Skeletal muscle tissue (tissue), 4 donors: ENCODE results near the gene DYNLT2B. TPM values are rescaled to one million over a fixed set of nuclear protein-coding genes. Genes with fewer than 3 reads are reported as not detected.
"Not testable (repeated sequence)": the region's sequence is repeated elsewhere in the genome, so short reads cannot be mapped to it uniquely, and the experiment has no call there.

Experiments
- H3K27ac ChIP-seq: one replicate; pipeline ENCODE4 v1.7.0; 2013; ENCODE audit warnings: mild to moderate bottlenecking, low read depth, low read length, inconsistent platforms
- H3K27me3 ChIP-seq, 3 donors: one replicate each; pipeline ENCODE4 v1.7.0; 2013; ENCODE audit warnings: low read length in 3 of 3; ENCODE audit not compliant: control insufficient read depth in 3 of 3, insufficient read depth in 3 of 3
- H3K36me3 ChIP-seq, 3 donors: one replicate each; pipeline ENCODE4 v1.7.0; 2013; ENCODE audit warnings: low read length in 3 of 3; ENCODE audit not compliant: control insufficient read depth in 3 of 3, insufficient read depth in 3 of 3
- H3K4me1 ChIP-seq, 3 donors: one replicate each; pipeline ENCODE4 v1.7.0; 2013; ENCODE audit warnings: low read length in 3 of 3, mild to moderate bottlenecking in 3 of 3; ENCODE audit not compliant: control insufficient read depth in 3 of 3, insufficient read depth in 3 of 3
- H3K4me3 ChIP-seq, 3 donors: one replicate each; pipeline ENCODE4 v1.7.0; 2013; ENCODE audit warnings: low read length in 3 of 3
- H3K9ac ChIP-seq, 3 donors: one replicate each; pipeline ENCODE4 v1.7.0; 2013; ENCODE audit warnings: low read length in 3 of 3, mild to moderate bottlenecking in 3 of 3, moderate library complexity in 2 of 3, low read depth in 1 of 3
- H3K9me3 ChIP-seq, 3 donors: one replicate each; pipeline ENCODE4 v1.7.0; 2013; ENCODE audit warnings: low read length in 3 of 3; ENCODE audit not compliant: control insufficient read depth in 3 of 3
- total RNA-seq: library from RNA; depleted of rRNA; stranded (reverse); fragments of >200 nt; gene quantifications from one replicate; pipeline ENCODE4 v1.2.3, GENCODE V29; 2014
- donor health status: Osteomylitis.

The DYNLT2B gene
- total RNA-seq, 1 donor from 2014 or later, result 4.2 TPM

DNA sequence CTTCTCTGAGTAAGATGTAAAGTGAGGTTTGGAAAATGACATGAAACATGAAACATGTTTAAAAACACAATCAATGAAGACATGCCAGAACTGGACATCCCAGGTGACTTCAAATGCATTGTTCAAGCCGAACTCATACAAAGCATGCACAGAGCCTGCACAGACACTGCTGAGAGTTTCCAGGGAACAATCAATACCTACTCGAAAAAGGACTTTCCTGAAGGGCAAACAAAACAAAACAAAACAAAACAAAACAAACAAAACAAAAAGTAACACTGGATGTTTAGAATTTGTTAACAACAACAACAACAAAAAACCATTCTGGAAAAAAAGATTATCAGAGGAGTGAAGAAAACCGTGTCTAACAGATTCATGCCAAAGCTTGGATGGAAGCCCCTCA lies 30.7 kb upstream of the DYNLT2B start:
- Histone ChIP-seq H3K27ac (no peak overlapping the region), H3K4me1 (no peaks in the 10 kb centered on the region), H3K9ac (no peak overlapping the region), H3K4me3 (no peak overlapping the region), H3K9me3 (no peaks in the 10 kb centered on the region), H3K36me3 (peaks cover 0 to 8% (median 0%) of the 10 kb centered on the region in 3 donors), H3K27me3 (no peaks in the 10 kb centered on the region)

DNA sequence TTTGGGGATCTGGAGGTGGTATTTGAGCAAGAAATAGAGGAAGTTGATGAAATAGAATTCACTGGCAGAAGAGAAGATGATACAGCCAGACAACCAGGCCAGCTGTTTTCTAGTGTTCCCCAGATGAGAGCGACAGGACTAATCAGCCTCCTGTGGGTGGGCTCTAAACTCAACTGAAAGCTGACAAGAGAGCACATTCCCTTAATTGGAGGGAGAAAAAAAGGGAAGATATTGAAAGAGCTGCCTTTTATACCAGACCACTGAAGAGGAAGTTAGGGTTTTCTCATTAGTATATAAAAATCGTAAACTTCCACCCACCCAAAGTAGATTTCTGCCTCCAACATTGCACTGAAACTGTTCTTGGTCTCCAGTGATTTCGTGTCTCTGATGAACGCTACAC lies 26.6 kb upstream of the DYNLT2B start:
- no peaks in the 10 kb centered on the region for H3K4me1 ChIP-seq
- peaks cover 0 to 4% (median 0%) of the 10 kb centered on the region in 3 donors for H3K36me3 ChIP-seq
- H3K27me3 ChIP-seq, result no peaks in the 10 kb centered on the region
- no peak overlapping the region for H3K27ac ChIP-seq
- no peaks in the 10 kb centered on the region for H3K9me3 ChIP-seq
- H3K9ac ChIP-seq, result no peak overlapping the region
- no peak overlapping the region for H3K4me3 ChIP-seq

DNA sequence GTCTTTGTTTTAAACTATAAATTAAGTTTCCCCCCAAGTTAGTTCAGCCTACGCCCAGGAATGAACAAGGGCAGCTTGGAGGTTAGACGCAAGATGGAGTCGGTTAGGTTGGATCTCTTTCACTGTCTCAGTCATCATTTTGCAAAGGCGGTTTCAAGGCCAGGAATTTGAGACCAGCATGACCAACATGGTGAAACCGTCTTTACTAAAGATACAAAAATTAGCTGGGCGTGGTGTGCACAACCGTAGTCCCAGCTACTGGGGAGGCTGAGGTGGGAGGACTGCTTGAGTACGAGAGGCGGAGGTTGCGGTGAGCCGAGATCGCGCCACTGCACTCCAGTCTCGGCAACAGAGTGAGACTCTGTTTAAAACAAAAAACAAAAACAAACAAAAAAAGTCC lies 25.9 kb upstream of the DYNLT2B start:
- not testable (repeated sequence) for H3K4me3 ChIP-seq, H3K9ac ChIP-seq, H3K36me3 ChIP-seq, H3K9me3 ChIP-seq, H3K27me3 ChIP-seq, H3K4me1 ChIP-seq, H3K27ac ChIP-seq

DNA sequence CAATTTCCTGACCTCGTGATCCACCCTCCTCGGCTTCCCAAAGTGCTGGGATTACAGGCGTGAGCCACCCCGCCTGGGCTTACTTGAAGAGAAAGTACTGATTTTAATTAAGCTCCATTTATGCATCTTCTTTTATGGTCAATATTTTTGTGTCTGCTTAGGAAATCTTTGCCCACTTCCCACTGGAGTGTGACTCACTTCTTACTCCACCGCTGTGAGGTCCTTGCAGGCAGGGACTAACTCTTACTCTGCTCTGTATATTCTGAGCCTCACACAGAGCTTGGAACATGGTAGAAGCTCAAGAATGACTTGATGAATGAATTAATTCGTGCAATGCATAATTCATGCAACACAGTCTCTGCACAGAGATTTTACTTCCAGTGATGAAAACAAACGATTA lies 23.1 kb upstream of the DYNLT2B start:
- Histone ChIP-seq H3K4me3 (no peak overlapping the region), H3K27ac (no peak overlapping the region), H3K36me3 (no peaks in the 10 kb centered on the region), H3K4me1 (peaks cover 0 to 9% (median 0%) of the 10 kb centered on the region in 3 donors), H3K27me3 (peaks cover 0 to 5% (median 3%) of the 10 kb centered on the region in 3 donors), H3K9ac (no peak overlapping the region), H3K9me3 (no peaks in the 10 kb centered on the region)

GRCh38 chr3:196340466-196340865 lies 22.4 kb upstream of the DYNLT2B start:
- H3K9me3 ChIP-seq, result no peaks in the 10 kb centered on the region
- H3K9ac ChIP-seq, result no peak overlapping the region
- H3K27ac ChIP-seq, result no peak overlapping the region
- H3K36me3 ChIP-seq, result no peaks in the 10 kb centered on the region
- peaks cover 0 to 8% (median 3%) of the 10 kb centered on the region in 3 donors for H3K27me3 ChIP-seq
- peaks cover 0 to 9% (median 0%) of the 10 kb centered on the region in 3 donors for H3K4me1 ChIP-seq
- no peak overlapping the region for H3K4me3 ChIP-seq

GRCh38 chr3:196339493-196340254 lies 21.6 kb upstream of the DYNLT2B start:
- Histone ChIP-seq H3K4me1 (peaks cover 0 to 9% (median 0%) of the 10 kb centered on the region in 3 donors), H3K27me3 (peaks cover 0 to 10% (median 3%) of the 10 kb centered on the region in 3 donors), H3K9ac (no peak overlapping the region), H3K27ac (no peak overlapping the region), H3K4me3 (no peak overlapping the region), H3K36me3 (no peaks in the 10 kb centered on the region), H3K9me3 (no peaks in the 10 kb centered on the region)

DNA sequence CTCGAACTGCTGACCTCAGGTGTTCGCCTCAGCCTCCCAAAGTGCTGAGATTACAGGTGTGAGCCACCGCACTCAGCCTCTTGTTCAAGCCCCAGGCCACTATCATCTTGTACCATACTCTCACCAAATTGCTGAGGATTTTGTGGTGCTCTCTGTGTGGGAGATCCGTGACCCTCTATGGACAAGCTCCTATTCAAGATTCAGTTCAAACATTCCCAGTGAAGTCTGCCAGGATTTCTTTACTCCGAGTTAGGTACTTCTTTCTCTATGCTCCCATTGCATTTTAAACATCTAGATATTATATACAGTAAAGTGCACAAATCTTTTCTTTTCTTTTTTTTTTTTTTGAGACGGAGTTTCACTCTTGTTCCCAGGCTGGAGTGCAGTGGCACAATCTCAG lies 21.0 kb upstream of the DYNLT2B start:
- H3K9ac ChIP-seq, result no peak overlapping the region
- peaks cover 0 to 10% (median 3%) of the 10 kb centered on the region in 3 donors for H3K27me3 ChIP-seq
- H3K9me3 ChIP-seq, result no peaks in the 10 kb centered on the region
- H3K4me1 ChIP-seq, result peaks cover 0 to 9% (median 0%) of the 10 kb centered on the region in 3 donors
- H3K36me3 ChIP-seq, result no peaks in the 10 kb centered on the region
- H3K27ac ChIP-seq, result no peak overlapping the region
- no peak overlapping the region for H3K4me3 ChIP-seq

- H3K36me3 ChIP-seq, result no peaks in the 10 kb centered on the region
- H3K27ac ChIP-seq, result no peak overlapping the region
- H3K4me3 ChIP-seq, result no peak overlapping the region
- peaks cover 0 to 9% (median 0%) of the 10 kb centered on the region in 3 donors for H3K4me1 ChIP-seq
- no peaks in the 10 kb centered on the region for H3K9me3 ChIP-seq
- peaks cover 0 to 10% (median 3%) of the 10 kb centered on the region in 3 donors for H3K27me3 ChIP-seq
- H3K9ac ChIP-seq, result no peak overlapping the region
Observed at GRCh38 chr3:196336319-196337145, 18.5 kb upstream of the DYNLT2B start.

DNA sequence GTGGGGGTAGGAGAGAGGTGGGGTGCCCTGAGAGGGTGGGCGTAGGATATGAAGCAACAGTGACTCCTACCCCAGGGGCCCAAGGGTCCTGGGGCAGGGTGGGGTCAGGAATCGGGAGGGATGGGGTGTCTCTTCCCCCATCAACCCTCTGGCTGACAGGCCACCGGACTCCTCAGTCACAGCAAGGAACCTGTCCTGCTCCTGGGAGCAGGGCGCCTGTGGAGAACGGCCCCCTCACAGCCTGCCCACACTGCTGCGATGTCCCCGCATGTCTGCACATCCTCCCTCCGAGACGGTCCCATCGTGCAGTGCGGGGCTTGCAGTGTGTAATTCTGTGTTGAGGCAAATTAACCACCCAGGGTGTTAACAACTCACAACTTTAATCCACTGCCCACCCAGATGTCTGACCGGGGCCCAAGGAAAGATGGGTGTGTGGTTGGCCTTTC lies 17.5 kb upstream of the DYNLT2B start:
- no peak overlapping the region for H3K9ac ChIP-seq
- H3K27ac ChIP-seq, result no peak overlapping the region
- H3K4me3 ChIP-seq, result no peak overlapping the region
- no peaks in the 10 kb centered on the region for H3K36me3 ChIP-seq
- H3K4me1 ChIP-seq, result peaks cover 0 to 9% (median 0%) of the 10 kb centered on the region in 3 donors
- no peaks in the 10 kb centered on the region for H3K9me3 ChIP-seq
- H3K27me3 ChIP-seq, result peaks cover 0 to 10% (median 3%) of the 10 kb centered on the region in 3 donors

- H3K9ac ChIP-seq, result no peak overlapping the region
- H3K4me3 ChIP-seq, result no peak overlapping the region
- peaks cover 0 to 10% (median 3%) of the 10 kb centered on the region in 3 donors for H3K27me3 ChIP-seq
- no peaks in the 10 kb centered on the region for H3K36me3 ChIP-seq
- peaks cover 0 to 9% (median 0%) of the 10 kb centered on the region in 3 donors for H3K4me1 ChIP-seq
- no peaks in the 10 kb centered on the region for H3K9me3 ChIP-seq
- no peak overlapping the region for H3K27ac ChIP-seq
Observed at GRCh38 chr3:196334982-196335381, 16.9 kb upstream of the DYNLT2B start.
